ENCODE results near the gene PTH2. TPM values are rescaled to one million over a fixed set of nuclear protein-coding genes. Genes with fewer than 3 reads are reported as not detected.

PTH2 gene
- total RNA-seq, 1 experiment from 2014 or later: 1.0 TPM

- TF ChIP-seq GRHL2 (CRISPR knock-in tag; IDR thresholded peaks at IDR 0.05; ENCODE audit: insufficient replicate concordance, severe bottlenecking) (no peak), ZNF512 (CRISPR knock-in tag; IDR thresholded peaks at IDR 0.05; ENCODE audit: borderline replicate concordance) (no peak), AR (CRISPR knock-in tag; IDR thresholded peaks at IDR 0.05) (no peak), HMGA2 (CRISPR knock-in tag; IDR thresholded peaks at IDR 0.05) (no peak), ZBTB21 (CRISPR knock-in tag; IDR thresholded peaks at IDR 0.05; ENCODE audit: borderline replicate concordance) (no peak), FOXK1 (CRISPR knock-in tag; IDR thresholded peaks at IDR 0.05) (no peak), ZNF317 (CRISPR knock-in tag; IDR thresholded peaks at IDR 0.05; ENCODE audit: borderline replicate concordance, low read depth) (no peak)
Observed at GRCh38 chr19:49382639-49383038, 40.6 kb downstream of the PTH2 start (continued).

- Mint-ChIP-seq H3K4me3 (no peak overlapping the region), H3K9me3 (peaks cover 18% of the 10 kb centered on the region), H3K36me3 (peaks cover 2% of the 10 kb centered on the region; the same call in 1 of the 2 replicates), H3K27ac (no peak overlapping the region), H3K27me3 (ENCODE audit: low read depth) (peaks cover 24% of the 10 kb centered on the region), H3K4me1 (no peaks in the 10 kb centered on the region)
- DNase-seq (ENCODE audit: low spot score) (no peak), ATAC-seq (no peak)
- TF ChIP-seq SMAD4 (CRISPR knock-in tag; IDR thresholded peaks at IDR 0.05) (no peak), ZNF671 (CRISPR knock-in tag; IDR thresholded peaks at IDR 0.05) (no peak), STAT6 (CRISPR knock-in tag; conservative IDR thresholded peaks at IDR 0.05; ENCODE audit: low read depth) (no peak), TEAD4 (CRISPR knock-in tag; IDR thresholded peaks at IDR 0.05) (no peak)
- ChIA-PET POLR2A (no interaction called here), CTCF (no interaction called here)
Observed at GRCh38 chr19:49380391-49380790, 42.9 kb downstream of the PTH2 start.

GRCh38 chr19:49378512-49378911, 44.7 kb downstream of the PTH2 start:
- peaks cover 2% of the 10 kb centered on the region; the same call in 1 of the 2 replicates for H3K36me3 Mint-ChIP-seq
- ChIA-PET POLR2A (interaction anchor here (0.6 kb wide), 1 partner anchor 35 kb away, joined by 4 read pairs; no protein-coding TSS in a partner anchor), CTCF (no interaction called here)
- DNase-seq (ENCODE audit: low spot score) (no peak), ATAC-seq (no peak)
- no peak overlapping the region for H3K4me3 Mint-ChIP-seq
- peaks cover 14% of the 10 kb centered on the region for H3K9me3 Mint-ChIP-seq
- H3K27me3 Mint-ChIP-seq (ENCODE audit: low read depth): peaks cover 24% of the 10 kb centered on the region
- peaks cover 3% of the 10 kb centered on the region; the same call in 1 of the 2 replicates for H3K4me1 Mint-ChIP-seq
- H3K27ac Mint-ChIP-seq: no peak overlapping the region
- TF ChIP-seq IRF2 (CRISPR knock-in tag; IDR thresholded peaks at IDR 0.05; ENCODE audit: borderline replicate concordance, low read depth) (no peak), CBFB (CRISPR knock-in tag; IDR thresholded peaks at IDR 0.05; ENCODE audit: low read depth) (no peak), CREB1 (CRISPR knock-in tag; IDR thresholded peaks at IDR 0.05) (no peak), TEAD4 (CRISPR knock-in tag; IDR thresholded peaks at IDR 0.05) (no peak), MXD4 (CRISPR knock-in tag; IDR thresholded peaks at IDR 0.05; ENCODE audit: borderline replicate concordance) (no peak), ZNF416 (CRISPR knock-in tag; IDR thresholded peaks at IDR 0.05) (no peak), E2F4 (CRISPR knock-in tag; IDR thresholded peaks at IDR 0.05; ENCODE audit: borderline replicate concordance, low read depth) (no peak), JAZF1 (CRISPR knock-in tag; IDR thresholded peaks at IDR 0.05) (no peak), NFYB (CRISPR knock-in tag; conservative IDR thresholded peaks at IDR 0.05; ENCODE audit: low read depth) (no peak), ZNF232 (CRISPR knock-in tag; IDR thresholded peaks at IDR 0.05) (no peak), ZNF425 (CRISPR knock-in tag; conservative IDR thresholded peaks at IDR 0.05) (no peak), ZNF263 (CRISPR knock-in tag; IDR thresholded peaks at IDR 0.05; ENCODE audit: low read depth) (no peak), RORB (CRISPR knock-in tag; IDR thresholded peaks at IDR 0.05) (no peak), TP53 (CRISPR knock-in tag; IDR thresholded peaks at IDR 0.05) (no peak)
